Endothelial cell of umbilical vein (primary cell): Measurements from ENCODE around the gene IDUA. TPM values are rescaled to one million over a fixed set of nuclear protein-coding genes. Genes with fewer than 3 reads are reported as not detected.

Experiments
- BruUV-seq: library from RNA; stranded (reverse); fragments of 400-500 nt; replicated peaks from 2 replicates; lab custom pipeline; 2021; lab: Mats Ljungman, UMichigan
- CTCF ChIA-PET: fragments of 300-600, 350-600 bp; sonication (Branson Sonifier 250); formaldehyde crosslinking; loops from one replicate; lab custom pipeline; 2021; ENCODE audit warnings: antibody characterized with exemption, inconsistent platforms; lab: Charles Lee
- POLR2A ChIA-PET: fragments of 300-600, 350-600 bp; sonication (Branson Sonifier 250); formaldehyde crosslinking; loops from one replicate; lab custom pipeline; 2021; ENCODE audit warnings: antibody characterized with exemption, inconsistent platforms; lab: Charles Lee
- DNase-seq: peaks from one replicate; pipeline ENCODE4 v3.0.0-alpha.2; 2011; ENCODE audit warnings: low read depth, low spot score
- FAIRE-seq: peaks from 2 replicates; lab custom pipeline; 2011; peaks lifted over from hg19 to GRCh38; lab: Jason Lieb, UNC
- H2AFZ ChIP-seq: 2 replicates; pipeline ENCODE4 v1.6.0; 2012; ENCODE audit warnings: low read depth, low read length, control low read depth, inconsistent platforms
- H3K27ac ChIP-seq: 2 replicates; pipeline ENCODE4 v1.5.1; 2011; ENCODE audit warnings: low read depth, mild to moderate bottlenecking, control low read depth, low read length, moderate library complexity; ENCODE audit not compliant: insufficient read depth
- H3K27me3 ChIP-seq, 2 experiments: 2 replicates each; pipeline versions ENCODE4 v1.6.0 to v1.6.1; 2011; ENCODE audit warnings: low read length in 2 of 2, mixed read lengths in 1 of 2; ENCODE audit not compliant: control insufficient read depth in 2 of 2, insufficient read depth in 2 of 2
- H3K36me3 ChIP-seq, 2 experiments: 2 replicates in 1 of 2; 3 replicates in 1 of 2; pipeline ENCODE4 v1.5.1; 2011; ENCODE audit warnings: low read length in 2 of 2, mild to moderate bottlenecking in 1 of 2, moderate library complexity in 1 of 2; ENCODE audit not compliant: control insufficient read depth in 2 of 2, insufficient read depth in 2 of 2; ENCODE audit errors: extremely low read depth in 1 of 2
- H3K4me1 ChIP-seq: 3 replicates; pipeline ENCODE4 v1.5.1; 2011; ENCODE audit warnings: mild to moderate bottlenecking, low read length; ENCODE audit not compliant: control insufficient read depth, insufficient read depth; ENCODE audit errors: extremely low read depth
- H3K4me2 ChIP-seq: 2 replicates; pipeline ENCODE4 v1.6.1; 2011; ENCODE audit warnings: low read length, control low read depth, mixed read lengths; ENCODE audit not compliant: insufficient read depth
- H3K4me3 ChIP-seq, 3 experiments: fragments of 200-600 bp in 1 of 3; sonication (generic), shearing (Covaris generic) in 1 of 3; replicated peaks in 1 of 3; 2 replicates each; pipeline ENCODE4 v1.5.1; 2011 to 2016; ENCODE audit warnings: control low read depth in 3 of 3, low read length in 3 of 3, mild to moderate bottlenecking in 2 of 3, inconsistent platforms in 1 of 3, low read depth in 1 of 3, moderate library complexity in 1 of 3; ENCODE audit not compliant: insufficient read depth in 1 of 3
- H3K79me2 ChIP-seq: 2 replicates; pipeline ENCODE4 v1.6.0; 2012; ENCODE audit warnings: low read length, inconsistent platforms; ENCODE audit not compliant: control insufficient read depth, insufficient read depth
- H3K9ac ChIP-seq: replicated peaks from 2 replicates; pipeline ENCODE3; 2011; ENCODE audit warnings: low read length, control low read depth; ENCODE audit not compliant: insufficient read depth; ENCODE audit errors: extremely low read depth
- H3K9me1 ChIP-seq: replicated peaks from 3 replicates; pipeline ENCODE4 v1.6.0; 2011; ENCODE audit warnings: mild to moderate bottlenecking, low read length; ENCODE audit not compliant: control insufficient read depth, insufficient read depth; ENCODE audit errors: extremely low read depth
- H3K9me3 ChIP-seq: replicated peaks from 2 replicates; pipeline ENCODE4 v1.5.1; 2012; ENCODE audit warnings: low read length, inconsistent platforms; ENCODE audit not compliant: control insufficient read depth, insufficient read depth
- H4K20me1 ChIP-seq: replicated peaks from 2 replicates; pipeline ENCODE3; 2011; ENCODE audit warnings: mild to moderate bottlenecking, low read length; ENCODE audit not compliant: control insufficient read depth, insufficient read depth; ENCODE audit errors: extremely low read depth
- CTCF ChIP-seq, 2 donors: IDR thresholded peaks; 1 replicate in 1 of 2; 2 replicates in 1 of 2; pipeline ENCODE4 v1.5.1; 2011; ENCODE audit warnings: low read length in 2 of 2, mild to moderate bottlenecking in 2 of 2, moderate library complexity in 2 of 2, control low read depth in 1 of 2, inconsistent platforms in 1 of 2, low read depth in 1 of 2; ENCODE audit not compliant: insufficient read depth in 1 of 2; ENCODE audit errors: extremely low read depth in 1 of 2
- JUN ChIP-seq: IDR thresholded peaks from 2 replicates; pipeline ENCODE4 v1.6.1; 2011; ENCODE audit warnings: borderline replicate concordance, low read depth; ENCODE audit not compliant: insufficient read length, insufficient read depth
- MYC ChIP-seq: IDR thresholded peaks from one replicate; pipeline ENCODE4 v1.6.1; 2011; ENCODE audit warnings: mild to moderate bottlenecking, low read depth, low read length
- POLR2A ChIP-seq: IDR thresholded peaks from 2 replicates; pipeline ENCODE4 v1.6.1; 2012; ENCODE audit warnings: low read depth, mild to moderate bottlenecking, control low read depth, low read length
- dilution Hi-C: fragments of 300-500 bp; cut with MboI; formaldehyde crosslinking; loops from one replicate; pipeline ENCODE4 v1.15.0; 2019; ENCODE audit warnings: low sequenced_read_pairs; ENCODE audit not compliant: extremely low pct_ligation_motif_present
- intact Hi-C: fragments of 100-400 bp; cut with micrococcal nuclease; formaldehyde crosslinking; loops from one replicate; pipeline ENCODE4 v1.10.0; 2022
- polyA plus RNA-seq, 4 experiments: library from polyadenylated mRNA; depleted of rRNA in 3 of 4; stranded (reverse) in 3 of 4; unstranded in 1 of 4; fragments of >200 nt; gene quantifications; 2 replicates each; pipeline versions ENCODE4 v1.2.1 to v1.2.3, GENCODE V29; 2011 to 2012; ENCODE audit warnings: missing spikeins in 1 of 4
- total RNA-seq: library from RNA; stranded (reverse); gene quantifications from 2 replicates; pipeline ENCODE4 v1.2.3, GENCODE V29; 2021

The IDUA gene
- total and polyA plus RNA-seq, 2 donors (not counting 3 experiments of a cell fraction or from before 2014, with no cell fraction given) = 19.1 to 34.1 TPM

- Histone ChIP-seq H4K20me1 (no peaks in the 10 kb centered on the region), H3K4me3 (no peak overlapping the region), H3K79me2 (no peaks in the 10 kb centered on the region), H3K9ac (no peak overlapping the region), H3K4me2 (no peak overlapping the region), H2AFZ (no peak overlapping the region), H3K4me1 (no peaks in the 10 kb centered on the region), H3K27me3 (no peaks in the 10 kb centered on the region), H3K27ac (no peak overlapping the region), H3K36me3 (peaks cover 0 to 2% of the 10 kb centered on the region in 2 experiments), H3K9me3 (no peaks in the 10 kb centered on the region), H3K9me1 (no peaks in the 10 kb centered on the region)
- ChIA-PET CTCF (no interaction called here), POLR2A (no interaction called here)
- DNase-seq (no peak), FAIRE-seq (no peak)
- intact Hi-C loops (no loop called here), dilution Hi-C loops (no loop called here)
- TF ChIP-seq MYC = no peak
- no TSS peak for BruUV-seq
Measured at GRCh38 chr4:953574-953915, 33.3 kb upstream of the IDUA start.

DNA sequence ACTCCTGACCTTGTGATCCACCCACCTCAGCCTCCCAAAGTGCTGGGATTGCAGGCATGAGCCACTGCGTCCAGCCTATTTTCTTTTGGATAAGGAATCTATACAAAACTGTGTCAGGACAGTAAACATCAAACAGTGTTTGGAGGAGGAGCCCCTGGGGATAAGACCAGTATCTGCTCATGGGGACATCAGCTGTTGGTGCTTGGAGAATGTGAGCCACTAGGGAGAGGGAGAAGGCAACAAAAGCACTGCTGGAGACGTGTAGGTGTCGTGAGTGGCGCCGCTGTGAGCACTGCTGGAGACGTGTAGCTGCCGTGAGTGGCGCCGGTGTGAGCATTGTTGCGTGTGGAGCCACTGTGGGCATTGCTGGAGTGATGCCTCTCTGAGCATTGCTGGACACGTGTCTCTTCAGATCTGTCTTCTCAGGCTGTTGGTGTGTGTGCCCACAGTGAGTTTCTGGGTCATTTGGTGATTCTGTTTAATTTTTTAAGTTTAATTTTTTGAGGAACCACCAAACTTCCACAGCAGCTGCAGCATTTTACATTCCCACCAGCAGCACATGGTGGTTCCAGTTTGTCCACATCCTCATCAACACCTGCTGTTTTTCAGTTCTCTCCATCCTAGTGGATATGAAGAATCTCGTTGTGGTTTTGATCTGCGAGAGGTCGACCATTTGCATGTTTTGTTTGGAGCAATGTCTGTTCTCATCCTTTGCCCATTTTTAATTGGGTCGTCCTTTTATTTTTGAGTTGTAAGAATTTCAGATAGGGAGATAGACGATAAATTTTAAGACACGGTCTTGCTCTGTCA, 32.4 kb upstream of the IDUA start:
- no peaks in the 10 kb centered on the region for H3K79me2 ChIP-seq
- no peaks in the 10 kb centered on the region for H3K9me3 ChIP-seq
- no peaks in the 10 kb centered on the region for H4K20me1 ChIP-seq
- no peaks in the 10 kb centered on the region for H3K9me1 ChIP-seq
- ChIA-PET POLR2A (no interaction called here), CTCF (interaction anchor here (0.6 kb wide), 1 partner anchor 70 kb away, joined by 3 read pairs; no protein-coding TSS in a partner anchor)
- no peak overlapping the region for H2AFZ ChIP-seq
- peaks cover 0 to 5% of the 10 kb centered on the region in 2 experiments for H3K36me3 ChIP-seq
- no peak overlapping the region for H3K27ac ChIP-seq
- no peaks in the 10 kb centered on the region for H3K4me1 ChIP-seq
- H3K9ac ChIP-seq = no peak overlapping the region
- intact Hi-C loops (no loop called here), dilution Hi-C loops (no loop called here)
- FAIRE-seq = no peak
- no peak for DNase-seq
- BruUV-seq = no TSS peak
- no peak overlapping the region for H3K4me3 ChIP-seq
- H3K27me3 ChIP-seq = no peaks in the 10 kb centered on the region
- H3K4me2 ChIP-seq = no peak overlapping the region
- TF ChIP-seq JUN = no peak
- no peak for TF ChIP-seq POLR2A
- no peak for TF ChIP-seq CTCF (IDR thresholded peaks at IDR 0.05; ENCODE audit: extremely low read depth in 1 of 2, insufficient read depth in 1 of 2, low read depth in 1 of 2, low read length in 2 of 2)
